GM12891 (cell line): ENCODE data around the gene TPM1.

Experiments
- PAX5 ChIP-seq: IDR thresholded peaks from 2 replicates; pipeline ENCODE4 v1.6.1; 2011; ENCODE audit warnings: low read length, moderate library complexity, mild to moderate bottlenecking; ENCODE audit not compliant: insufficient read depth, severe bottlenecking
- POLR2A ChIP-seq: IDR thresholded peaks from 2 replicates; pipeline ENCODE4 v1.6.1; 2011; ENCODE audit warnings: low read depth, low read length, control low read depth
- POLR2AphosphoS5 ChIP-seq: IDR thresholded peaks from 2 replicates; pipeline ENCODE4 v1.6.1; 2011; ENCODE audit warnings: low read depth, low read length, control low read depth
- POU2F2 ChIP-seq: IDR thresholded peaks from 2 replicates; pipeline ENCODE4 v1.6.1; 2011; ENCODE audit warnings: low read depth, mild to moderate bottlenecking, control low read depth, low read length, moderate library complexity
- SPI1 ChIP-seq: IDR thresholded peaks from 2 replicates; pipeline ENCODE4 v1.6.1; 2011; ENCODE audit warnings: low read depth, low read length, control low read depth
- TAF1 ChIP-seq: IDR thresholded peaks from 2 replicates; pipeline ENCODE4 v1.6.1; 2011; ENCODE audit warnings: low read depth, low read length, control low read depth

DNA sequence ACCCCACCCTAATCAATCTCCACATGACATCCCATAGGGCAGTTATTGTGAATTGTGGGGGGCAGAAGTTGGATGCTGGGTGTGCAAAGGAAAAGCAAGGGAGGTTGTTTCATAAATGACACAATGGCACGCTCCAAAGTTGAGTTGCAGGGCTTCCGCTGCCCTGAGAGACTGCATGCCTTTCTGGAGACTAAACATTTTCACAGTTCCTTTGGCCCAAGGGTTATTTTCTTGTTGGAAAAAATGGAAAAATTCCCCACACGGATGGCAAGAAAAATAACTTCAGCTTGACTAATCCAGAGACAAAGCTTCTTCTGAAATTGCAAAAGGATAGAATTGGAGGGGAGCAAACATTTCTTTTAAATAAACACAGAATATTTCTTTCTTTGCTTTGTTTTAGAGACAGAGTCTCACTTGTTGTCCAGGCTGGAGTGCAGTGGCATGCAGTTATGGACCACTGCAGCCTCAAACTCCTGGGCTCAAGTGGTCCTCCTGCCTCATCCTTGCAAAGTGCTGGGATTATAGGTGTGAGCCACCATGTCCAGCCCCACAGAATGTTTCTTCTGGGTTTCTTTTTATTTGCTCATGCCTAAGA lies 19.1 kb upstream of the TPM1 start:
- no peak for TF ChIP-seq POLR2A
- no peak for TF ChIP-seq SPI1
- TF ChIP-seq POLR2AphosphoS5, result no peak
- no peak for TF ChIP-seq TAF1
- no peak for TF ChIP-seq PAX5
- no peak for TF ChIP-seq POU2F2
